ENCODE results near the gene TRAPPC3L. TPM values are rescaled to one million over a fixed set of nuclear protein-coding genes. Genes with fewer than 3 reads are reported as not detected.

TRAPPC3L gene
- total RNA-seq, 2 donors from 2014 or later = not detected

DNA sequence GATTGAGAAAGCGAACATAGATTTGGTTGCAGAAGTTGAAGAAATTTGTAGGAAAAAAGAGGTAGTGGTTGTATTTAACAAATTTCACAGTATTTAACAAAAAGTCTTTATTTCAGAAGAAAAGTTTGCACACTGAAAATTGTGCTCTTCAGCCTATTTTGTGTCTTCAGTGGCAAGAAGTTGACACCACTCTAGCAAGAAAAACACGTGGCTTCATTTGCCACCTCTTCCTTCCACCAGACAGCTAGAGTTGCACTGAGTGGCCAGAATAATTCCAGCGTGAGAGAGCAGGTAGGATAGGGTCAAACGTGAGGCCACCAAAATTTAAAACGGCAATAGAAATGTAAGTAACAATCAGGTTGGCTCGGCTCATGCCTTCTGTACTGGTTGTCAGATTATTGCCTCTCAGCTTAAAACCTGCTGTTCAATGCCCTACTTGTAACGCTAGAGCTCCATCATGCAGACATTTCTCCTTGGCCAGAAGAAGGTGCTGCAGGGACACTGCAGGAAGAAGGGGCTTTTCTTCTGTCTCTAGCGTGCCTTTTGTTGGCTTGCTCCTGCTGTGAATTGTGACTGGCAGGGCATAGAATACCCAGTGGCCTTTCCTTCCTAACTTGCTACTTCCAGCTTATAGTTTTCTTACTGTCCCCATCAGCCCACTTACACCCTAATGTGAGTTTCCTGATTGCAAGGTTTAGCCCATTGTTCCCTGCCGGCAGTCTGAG, 12.1 kb downstream of the TRAPPC3L start:
- TF ChIP-seq, protein P1, sequence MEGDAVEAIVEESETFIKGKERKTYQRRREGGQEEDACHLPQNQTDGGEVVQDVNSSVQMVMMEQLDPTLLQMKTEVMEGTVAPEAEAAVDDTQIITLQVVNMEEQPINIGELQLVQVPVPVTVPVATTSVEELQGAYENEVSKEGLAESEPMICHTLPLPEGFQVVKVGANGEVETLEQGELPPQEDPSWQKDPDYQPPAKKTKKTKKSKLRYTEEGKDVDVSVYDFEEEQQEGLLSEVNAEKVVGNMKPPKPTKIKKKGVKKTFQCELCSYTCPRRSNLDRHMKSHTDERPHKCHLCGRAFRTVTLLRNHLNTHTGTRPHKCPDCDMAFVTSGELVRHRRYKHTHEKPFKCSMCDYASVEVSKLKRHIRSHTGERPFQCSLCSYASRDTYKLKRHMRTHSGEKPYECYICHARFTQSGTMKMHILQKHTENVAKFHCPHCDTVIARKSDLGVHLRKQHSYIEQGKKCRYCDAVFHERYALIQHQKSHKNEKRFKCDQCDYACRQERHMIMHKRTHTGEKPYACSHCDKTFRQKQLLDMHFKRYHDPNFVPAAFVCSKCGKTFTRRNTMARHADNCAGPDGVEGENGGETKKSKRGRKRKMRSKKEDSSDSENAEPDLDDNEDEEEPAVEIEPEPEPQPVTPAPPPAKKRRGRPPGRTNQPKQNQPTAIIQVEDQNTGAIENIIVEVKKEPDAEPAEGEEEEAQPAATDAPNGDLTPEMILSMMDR (IDR thresholded peaks at IDR 0.05) = no peak
- no peak for TF ChIP-seq POLR2A (IDR thresholded peaks at IDR 0.05)
- 43 to 51% methylated on average over 9 of the region's 9 CpGs for WGBS, 2 donors
- intact Hi-C loops (cut with DNase I) = no loop called here
- H3K4me3 ChIP-seq = no peak overlapping the region
- peaks cover 0 to 3% of the 10 kb centered on the region in 2 donors for H3K27me3 ChIP-seq
- no peak for DNase-seq
- ATAC-seq = no peak
- no peaks in the 10 kb centered on the region for H3K9me3 ChIP-seq
- H3K27ac ChIP-seq = no peak overlapping the region
- no peaks in the 10 kb centered on the region for H3K4me1 ChIP-seq
- H3K36me3 ChIP-seq (replicated peaks in 1 of 2; ENCODE audit: insufficient read depth in 1 of 2, low read depth in 2 of 2) = no peaks in the 10 kb centered on the region

DNA sequence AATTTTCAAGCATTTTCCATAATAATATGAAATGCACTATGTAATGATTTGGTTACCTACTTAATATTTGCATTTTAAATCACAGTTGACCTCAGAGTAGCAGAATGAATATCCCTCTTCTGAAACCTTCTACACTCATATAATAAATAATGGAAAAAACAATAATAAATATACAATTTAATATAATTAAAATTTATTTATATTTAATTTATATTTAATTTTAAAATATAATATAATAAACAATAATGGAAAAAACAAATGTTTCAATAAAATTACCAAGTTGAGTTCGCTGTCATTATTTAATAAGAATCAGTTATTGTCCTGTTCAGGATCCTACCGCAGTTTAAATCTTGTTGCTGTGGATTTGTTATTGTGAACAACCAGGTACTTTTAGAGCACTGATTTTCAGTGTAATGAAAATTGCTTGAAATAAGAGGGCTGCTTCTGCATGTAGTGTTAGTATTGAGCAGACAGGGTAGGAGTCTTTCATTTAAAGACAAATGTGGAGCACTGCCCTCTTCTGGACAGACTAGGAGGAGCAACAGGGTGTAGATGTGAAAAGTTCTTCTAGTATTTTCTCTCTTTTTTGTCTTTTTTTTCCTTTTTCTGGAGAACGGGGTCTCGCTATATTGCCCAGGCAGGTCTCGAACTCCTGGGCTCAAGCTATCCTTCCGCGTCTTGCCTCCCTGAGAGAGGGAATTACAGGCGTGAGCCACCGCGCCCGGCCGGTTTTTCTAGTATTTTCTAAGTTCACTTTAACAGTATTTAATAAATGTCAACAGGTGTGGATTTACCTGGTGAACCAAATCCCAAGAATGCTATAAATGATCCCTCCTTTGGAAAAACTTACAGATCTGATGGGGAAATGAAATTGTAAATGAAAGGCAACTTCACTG, 13.6 kb downstream of the TRAPPC3L start:
- Histone ChIP-seq H3K4me1 (no peaks in the 10 kb centered on the region), H3K4me3 (no peak overlapping the region), H3K9me3 (no peaks in the 10 kb centered on the region), H3K27me3 (peaks cover 0 to 3% of the 10 kb centered on the region in 2 donors), H3K36me3 (replicated peaks in 1 of 2; ENCODE audit: insufficient read depth in 1 of 2, low read depth in 2 of 2) (no peaks in the 10 kb centered on the region), H3K27ac (no peak overlapping the region)
- intact Hi-C loops (cut with DNase I) = no loop called here
- DNase-seq (peak; percentile 43 to 69 (median 58)), ATAC-seq (peak; percentile 82)
- TF ChIP-seq, protein P1 (IDR thresholded peaks at IDR 0.05) = peak; percentile 50 to 92 (median 70)
- no peak for TF ChIP-seq POLR2A (IDR thresholded peaks at IDR 0.05)
- WGBS, 2 donors = 55 to 60% methylated on average over 12 of the region's 12 CpGs

DNA sequence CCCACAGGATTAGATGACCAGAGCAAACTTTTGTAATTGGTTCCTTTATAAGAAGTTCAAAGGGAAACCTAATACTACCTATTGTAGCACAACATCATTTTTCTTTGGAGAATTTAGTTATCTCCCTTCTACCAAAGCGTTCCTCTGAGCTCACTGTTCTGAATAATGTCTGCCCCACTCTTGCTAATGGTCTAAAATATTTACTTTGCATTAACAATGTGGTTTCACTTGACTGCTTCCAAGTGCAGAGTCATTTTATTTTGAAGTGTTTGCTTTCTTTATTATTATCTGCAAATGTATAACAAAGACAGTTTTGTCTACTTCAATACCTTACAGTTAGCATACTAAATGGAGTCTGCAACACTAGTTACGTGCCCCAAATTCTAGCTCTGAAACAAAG, 15.0 kb downstream of the TRAPPC3L start:
- DNase-seq = no peak
- 74% methylated on average over 2 of the region's 2 CpGs for WGBS, 2 donors
- intact Hi-C loops (cut with DNase I) = no loop called here

DNA sequence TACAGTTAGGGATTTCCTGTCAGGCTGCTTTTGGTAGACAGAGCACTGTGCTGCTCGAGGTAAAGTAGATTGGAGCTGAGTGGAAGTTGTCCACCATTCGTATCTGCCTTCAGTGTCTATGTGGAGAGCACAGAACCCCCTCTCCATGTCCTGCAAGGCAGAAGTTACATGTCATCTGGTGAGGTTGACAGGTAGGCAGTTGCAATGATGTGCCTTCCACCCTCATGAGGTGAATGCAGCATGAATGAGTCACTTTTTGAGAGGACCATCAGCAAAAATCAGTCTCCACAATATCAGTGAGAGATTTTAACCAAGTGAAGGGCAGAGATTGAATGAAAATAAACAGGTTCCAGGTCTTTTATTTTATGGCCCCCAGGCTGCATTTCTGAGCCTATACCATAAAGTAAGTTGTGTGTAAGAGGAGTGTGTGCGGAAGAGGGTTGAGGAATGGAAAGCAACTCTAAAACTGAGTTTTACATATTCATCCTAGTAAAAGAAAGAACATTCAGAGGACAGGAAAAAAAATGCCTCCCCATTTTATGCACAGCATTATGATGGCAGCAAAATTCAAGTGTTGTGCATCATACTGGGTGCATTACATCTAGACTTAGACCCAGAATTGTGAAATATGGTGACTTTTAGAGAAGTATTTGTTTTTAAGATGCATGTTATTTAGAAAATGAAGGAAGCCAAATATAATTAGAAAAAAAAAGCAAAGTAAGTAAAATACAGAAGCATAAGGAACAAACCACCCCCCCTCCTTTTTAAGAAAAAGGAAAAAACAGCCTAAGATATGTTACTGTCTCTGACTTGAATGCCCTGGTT, 15.8 kb downstream of the TRAPPC3L start:
- TF ChIP-seq, protein P1 (IDR thresholded peaks at IDR 0.05) = no peak
- TF ChIP-seq POLR2A (IDR thresholded peaks at IDR 0.05) = no peak
- ATAC-seq = no peak
- H3K4me3 ChIP-seq = no peak overlapping the region
- no peaks in the 10 kb centered on the region for H3K9me3 ChIP-seq
- 50 to 61% methylated on average over 3 of the region's 3 CpGs for WGBS, 2 donors
- H3K27me3 ChIP-seq = peaks cover 0 to 3% of the 10 kb centered on the region in 2 donors
- no peaks in the 10 kb centered on the region for H3K4me1 ChIP-seq
- no peaks in the 10 kb centered on the region for H3K36me3 ChIP-seq (replicated peaks in 1 of 2; ENCODE audit: insufficient read depth in 1 of 2, low read depth in 2 of 2)
- no peak for DNase-seq
- H3K27ac ChIP-seq = no peak overlapping the region
- intact Hi-C loops (cut with DNase I) = loop anchor here (10.0 kb wide), 1 partner anchor 245 kb away; no protein-coding TSS in a partner anchor

More for the DNA sequence above, 15.0 kb downstream of the TRAPPC3L start:
- peaks cover 0 to 3% of the 10 kb centered on the region in 2 donors for H3K27me3 ChIP-seq
- H3K9me3 ChIP-seq = no peaks in the 10 kb centered on the region
- no peaks in the 10 kb centered on the region for H3K36me3 ChIP-seq (replicated peaks in 1 of 2; ENCODE audit: insufficient read depth in 1 of 2, low read depth in 2 of 2)
- no peak overlapping the region for H3K4me3 ChIP-seq
- no peak for ATAC-seq
- H3K27ac ChIP-seq = no peak overlapping the region
- TF ChIP-seq, protein P1 (IDR thresholded peaks at IDR 0.05) = no peak
- no peak for TF ChIP-seq POLR2A (IDR thresholded peaks at IDR 0.05)
- H3K4me1 ChIP-seq = no peaks in the 10 kb centered on the region

All from body of pancreas (tissue), 4 donors.